HEK293 (cell line): ENCODE results near the gene RTBDN.

Experiments used
- CTCF ChIA-PET: fragments of 350-600 bp; formaldehyde crosslinking; extraction: SDS; loops from one replicate; lab custom pipeline; 2021; ENCODE audit warnings: antibody characterized with exemption; lab: Yijun Ruan, JAX
- POLR2A ChIA-PET: fragments of 300-600 bp; formaldehyde crosslinking; extraction: SDS; loops from one replicate; lab custom pipeline; 2020; ENCODE audit warnings: antibody characterized with exemption, inconsistent platforms; lab: Yijun Ruan, JAX
- H3K27ac ChIP-seq: fragments of 200-500 bp; sonication (Bioruptor generic); 2 replicates; pipeline ENCODE4 v1.5.1; 2014; ENCODE audit warnings: low read depth, low read length, control low read depth, inconsistent platforms; ENCODE audit errors: extremely low read depth
- H3K36me3 ChIP-seq, 2 experiments: fragments of 200-500 bp in 1 of 2; sonication (Bioruptor generic) in 1 of 2; 1 replicate in 1 of 2; 2 replicates in 1 of 2; pipeline ENCODE4 v1.5.1; 2014 to 2017; ENCODE audit warnings: inconsistent platforms in 2 of 2, low read length in 2 of 2; ENCODE audit not compliant: control insufficient read depth in 2 of 2, insufficient read depth in 1 of 2
- H3K4me1 ChIP-seq: fragments of 200-500 bp; sonication (Bioruptor generic); 2 replicates; pipeline ENCODE4 v1.5.1; 2014; ENCODE audit warnings: mild to moderate bottlenecking, low read length, inconsistent platforms; ENCODE audit not compliant: control insufficient read depth, insufficient read depth
- H3K4me3 ChIP-seq: 2 replicates; pipeline ENCODE4 v1.5.1; 2011; ENCODE audit warnings: low read depth, mild to moderate bottlenecking, control low read depth, low read length, moderate library complexity
- H3K9me3 ChIP-seq: fragments of 200-500 bp; sonication (Bioruptor generic); 2 replicates; pipeline ENCODE4 v1.5.1; 2014; ENCODE audit warnings: low read depth, low read length, inconsistent platforms; ENCODE audit not compliant: control insufficient read depth, insufficient read depth
- GLIS1 ChIP-seq: fragments of 450-650 bp; formaldehyde crosslinking; IDR thresholded peaks from 2 replicates; pipeline ENCODE4 v1.5.1; 2016; ENCODE audit warnings: missing biosample characterization, missing genetic modification characterization
- KLF1 ChIP-seq: fragments of 450-650 bp; formaldehyde crosslinking; IDR thresholded peaks from 2 replicates; pipeline ENCODE4 v1.5.1; 2016; ENCODE audit warnings: missing biosample characterization, missing genetic modification characterization
- ZBTB21 ChIP-seq: fragments of 450-650 bp; formaldehyde crosslinking; IDR thresholded peaks from 2 replicates; pipeline ENCODE4 v1.5.1; 2017; ENCODE audit warnings: missing biosample characterization, missing genetic modification characterization
- ZEB2 ChIP-seq: fragments of 450-650 bp; formaldehyde crosslinking; IDR thresholded peaks from 2 replicates; pipeline ENCODE4 v1.5.1; 2016; ENCODE audit warnings: missing biosample characterization, missing genetic modification characterization
- ZFHX2 ChIP-seq: fragments of 450-650 bp; formaldehyde crosslinking; conservative IDR thresholded peaks from 2 replicates; pipeline ENCODE4 v1.5.1; 2016; ENCODE audit warnings: missing biosample characterization, missing genetic modification characterization
- ZFP41 ChIP-seq: fragments of 450-650 bp; formaldehyde crosslinking; IDR thresholded peaks from 2 replicates; pipeline ENCODE4 v1.5.1; 2016; ENCODE audit warnings: missing biosample characterization, missing genetic modification characterization, borderline replicate concordance
- ZNF19 ChIP-seq: fragments of 450-650 bp; formaldehyde crosslinking; IDR thresholded peaks from 2 replicates; pipeline ENCODE4; 2016; ENCODE audit warnings: missing biosample characterization, missing genetic modification characterization, low read depth
- ZNF202 ChIP-seq: fragments of 450-650 bp; formaldehyde crosslinking; IDR thresholded peaks from 2 replicates; pipeline ENCODE4 v1.5.1; 2016; ENCODE audit warnings: missing biosample characterization, missing genetic modification characterization, borderline replicate concordance
- ZNF211 ChIP-seq: fragments of 450-650 bp; formaldehyde crosslinking; IDR thresholded peaks from 2 replicates; pipeline ENCODE4 v1.5.1; 2016; ENCODE audit warnings: low read depth, missing biosample characterization, missing genetic modification characterization
- ZNF239 ChIP-seq: fragments of 450-650 bp; formaldehyde crosslinking; IDR thresholded peaks from 2 replicates; pipeline ENCODE4 v1.5.1; 2016; ENCODE audit warnings: missing biosample characterization, missing genetic modification characterization
- ZNF280D ChIP-seq: fragments of 450-650 bp; formaldehyde crosslinking; IDR thresholded peaks from 2 replicates; pipeline ENCODE4 v1.5.1; 2016; ENCODE audit warnings: missing biosample characterization, missing genetic modification characterization
- ZNF391 ChIP-seq: fragments of 450-650 bp; formaldehyde crosslinking; IDR thresholded peaks from 2 replicates; pipeline ENCODE4 v1.5.1; 2016; ENCODE audit warnings: low read depth, missing biosample characterization, missing genetic modification characterization, borderline replicate concordance
- ZNF629 ChIP-seq: fragments of 450-650 bp; formaldehyde crosslinking; IDR thresholded peaks from 2 replicates; pipeline ENCODE4 v1.5.1; 2017; ENCODE audit warnings: missing biosample characterization, missing genetic modification characterization
- TF ChIP-seq, protein P1 (sequence below): fragments of 450-650 bp; formaldehyde crosslinking; IDR thresholded peaks from 2 replicates; pipeline ENCODE4 v1.5.1; 2017; ENCODE audit warnings: missing biosample characterization, missing genetic modification characterization
- TF ChIP-seq, protein P2 (sequence below): fragments of 450-650 bp; formaldehyde crosslinking; IDR thresholded peaks from 2 replicates; pipeline ENCODE4 v1.5.1; 2016; ENCODE audit warnings: missing biosample characterization, missing genetic modification characterization
- TF ChIP-seq, protein P3 (sequence below): fragments of 450-650 bp; formaldehyde crosslinking; IDR thresholded peaks from 2 replicates; pipeline ENCODE4 v1.5.1; 2016; ENCODE audit warnings: missing biosample characterization, missing genetic modification characterization
- TF ChIP-seq, protein P4 (sequence below): sonication (generic); formaldehyde crosslinking; IDR thresholded peaks from 2 replicates; pipeline ENCODE4 v1.8.1; 2022; ENCODE audit warnings: mild to moderate bottlenecking, moderate library complexity, missing genetic modification reagents

The RTBDN gene

DNA sequence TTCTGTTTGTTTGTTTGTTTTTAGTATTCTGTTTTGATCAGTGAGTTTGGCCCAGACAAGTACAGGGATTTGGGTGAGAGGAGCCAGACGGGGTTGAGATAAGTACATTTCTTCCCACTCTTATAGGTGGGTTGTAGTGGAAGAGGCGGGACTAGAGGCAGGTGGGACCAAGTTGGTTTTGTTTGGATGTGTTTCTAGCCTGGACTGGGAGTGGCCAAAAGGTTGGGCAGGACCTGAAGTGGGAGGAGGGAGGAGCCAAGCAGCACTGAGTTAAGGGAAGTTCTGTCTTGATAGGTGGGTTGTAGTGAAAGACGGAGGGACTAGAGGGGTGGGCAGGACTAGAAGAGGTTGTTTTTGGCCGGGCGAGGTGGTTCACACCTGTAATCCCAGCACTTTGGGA is 37.9 kb upstream of the RTBDN start (continued):
- no peak for TF ChIP-seq ZNF280D
- no peak for TF ChIP-seq ZNF211
- TF ChIP-seq ZFHX2 = peak; percentile 53
- TF ChIP-seq KLF1 (tag by site-specific recombination) = no peak
- TF ChIP-seq ZNF391 (tag by site-specific recombination) = no peak
- no peak for TF ChIP-seq ZFP41
- no peak for TF ChIP-seq ZNF19 (tag by site-specific recombination)
- TF ChIP-seq, protein P1, sequence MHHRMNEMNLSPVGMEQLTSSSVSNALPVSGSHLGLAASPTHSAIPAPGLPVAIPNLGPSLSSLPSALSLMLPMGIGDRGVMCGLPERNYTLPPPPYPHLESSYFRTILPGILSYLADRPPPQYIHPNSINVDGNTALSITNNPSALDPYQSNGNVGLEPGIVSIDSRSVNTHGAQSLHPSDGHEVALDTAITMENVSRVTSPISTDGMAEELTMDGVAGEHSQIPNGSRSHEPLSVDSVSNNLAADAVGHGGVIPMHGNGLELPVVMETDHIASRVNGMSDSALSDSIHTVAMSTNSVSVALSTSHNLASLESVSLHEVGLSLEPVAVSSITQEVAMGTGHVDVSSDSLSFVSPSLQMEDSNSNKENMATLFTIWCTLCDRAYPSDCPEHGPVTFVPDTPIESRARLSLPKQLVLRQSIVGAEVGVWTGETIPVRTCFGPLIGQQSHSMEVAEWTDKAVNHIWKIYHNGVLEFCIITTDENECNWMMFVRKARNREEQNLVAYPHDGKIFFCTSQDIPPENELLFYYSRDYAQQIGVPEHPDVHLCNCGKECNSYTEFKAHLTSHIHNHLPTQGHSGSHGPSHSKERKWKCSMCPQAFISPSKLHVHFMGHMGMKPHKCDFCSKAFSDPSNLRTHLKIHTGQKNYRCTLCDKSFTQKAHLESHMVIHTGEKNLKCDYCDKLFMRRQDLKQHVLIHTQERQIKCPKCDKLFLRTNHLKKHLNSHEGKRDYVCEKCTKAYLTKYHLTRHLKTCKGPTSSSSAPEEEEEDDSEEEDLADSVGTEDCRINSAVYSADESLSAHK (tag by site-specific recombination) = no peak
- no peak for TF ChIP-seq ZNF239 (tag by site-specific recombination)

GRCh38 chr19:12871681-12872080 is 37.3 kb upstream of the RTBDN start:
- POLR2A ChIA-PET = interaction anchor here (2.7 kb wide), 1 partner anchor 9 kb away, joined by 21 read pairs; the partner anchor contains the start of gene DNASE2
- CTCF ChIA-PET = interaction anchor here (0.5 to 1.0 kb wide), 2 partner anchors 13 to 23 kb away, joined by 3 to 4 read pairs; no protein-coding TSS in a partner anchor
- Histone ChIP-seq H3K27ac (no peak overlapping the region), H3K36me3 (peaks cover 0 to 33% of the 10 kb centered on the region in 2 experiments; a peak in 2 of 3 replicates), H3K4me1 (peaks cover 4% of the 10 kb centered on the region), H3K4me3 (no peak overlapping the region), H3K9me3 (no peaks in the 10 kb centered on the region)
- TF ChIP-seq, protein P2, sequence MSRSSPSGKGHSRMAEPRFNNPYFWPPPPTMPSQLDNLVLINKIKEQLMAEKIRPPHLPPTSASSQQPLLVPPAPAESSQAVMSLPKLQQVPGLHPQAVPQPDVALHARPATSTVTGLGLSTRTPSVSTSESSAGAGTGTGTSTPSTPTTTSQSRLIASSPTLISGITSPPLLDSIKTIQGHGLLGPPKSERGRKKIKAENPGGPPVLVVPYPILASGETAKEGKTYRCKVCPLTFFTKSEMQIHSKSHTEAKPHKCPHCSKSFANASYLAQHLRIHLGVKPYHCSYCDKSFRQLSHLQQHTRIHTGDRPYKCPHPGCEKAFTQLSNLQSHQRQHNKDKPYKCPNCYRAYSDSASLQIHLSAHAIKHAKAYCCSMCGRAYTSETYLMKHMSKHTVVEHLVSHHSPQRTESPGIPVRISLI (tag by site-specific recombination) = peak; percentile 66; the same call in 1 of the 2 replicates
- TF ChIP-seq, protein P3, sequence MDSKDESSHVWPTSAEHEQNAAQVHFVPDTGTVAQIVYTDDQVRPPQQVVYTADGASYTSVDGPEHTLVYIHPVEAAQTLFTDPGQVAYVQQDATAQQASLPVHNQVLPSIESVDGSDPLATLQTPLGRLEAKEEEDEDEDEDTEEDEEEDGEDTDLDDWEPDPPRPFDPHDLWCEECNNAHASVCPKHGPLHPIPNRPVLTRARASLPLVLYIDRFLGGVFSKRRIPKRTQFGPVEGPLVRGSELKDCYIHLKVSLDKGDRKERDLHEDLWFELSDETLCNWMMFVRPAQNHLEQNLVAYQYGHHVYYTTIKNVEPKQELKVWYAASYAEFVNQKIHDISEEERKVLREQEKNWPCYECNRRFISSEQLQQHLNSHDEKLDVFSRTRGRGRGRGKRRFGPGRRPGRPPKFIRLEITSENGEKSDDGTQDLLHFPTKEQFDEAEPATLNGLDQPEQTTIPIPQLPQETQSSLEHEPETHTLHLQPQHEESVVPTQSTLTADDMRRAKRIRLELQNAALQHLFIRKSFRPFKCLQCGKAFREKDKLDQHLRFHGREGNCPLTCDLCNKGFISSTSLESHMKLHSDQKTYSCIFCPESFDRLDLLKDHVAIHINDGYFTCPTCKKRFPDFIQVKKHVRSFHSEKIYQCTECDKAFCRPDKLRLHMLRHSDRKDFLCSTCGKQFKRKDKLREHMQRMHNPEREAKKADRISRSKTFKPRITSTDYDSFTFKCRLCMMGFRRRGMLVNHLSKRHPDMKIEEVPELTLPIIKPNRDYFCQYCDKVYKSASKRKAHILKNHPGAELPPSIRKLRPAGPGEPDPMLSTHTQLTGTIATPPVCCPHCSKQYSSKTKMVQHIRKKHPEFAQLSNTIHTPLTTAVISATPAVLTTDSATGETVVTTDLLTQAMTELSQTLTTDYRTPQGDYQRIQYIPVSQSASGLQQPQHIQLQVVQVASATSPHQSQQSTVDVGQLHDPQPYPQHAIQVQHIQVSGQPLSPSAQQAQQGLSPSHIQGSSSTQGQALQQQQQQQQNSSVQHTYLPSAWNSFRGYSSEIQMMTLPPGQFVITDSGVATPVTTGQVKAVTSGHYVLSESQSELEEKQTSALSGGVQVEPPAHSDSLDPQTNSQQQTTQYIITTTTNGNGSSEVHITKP (tag by site-specific recombination) = peak; percentile 30
- peak; percentile 10; the same call in 1 of the 2 replicates for TF ChIP-seq ZEB2 (tag by site-specific recombination)
- TF ChIP-seq ZNF202 (tag by site-specific recombination) = no peak
- peak; percentile 42; the same call in 1 of the 2 replicates for TF ChIP-seq ZNF629 (tag by site-specific recombination)
- TF ChIP-seq, protein P4, sequence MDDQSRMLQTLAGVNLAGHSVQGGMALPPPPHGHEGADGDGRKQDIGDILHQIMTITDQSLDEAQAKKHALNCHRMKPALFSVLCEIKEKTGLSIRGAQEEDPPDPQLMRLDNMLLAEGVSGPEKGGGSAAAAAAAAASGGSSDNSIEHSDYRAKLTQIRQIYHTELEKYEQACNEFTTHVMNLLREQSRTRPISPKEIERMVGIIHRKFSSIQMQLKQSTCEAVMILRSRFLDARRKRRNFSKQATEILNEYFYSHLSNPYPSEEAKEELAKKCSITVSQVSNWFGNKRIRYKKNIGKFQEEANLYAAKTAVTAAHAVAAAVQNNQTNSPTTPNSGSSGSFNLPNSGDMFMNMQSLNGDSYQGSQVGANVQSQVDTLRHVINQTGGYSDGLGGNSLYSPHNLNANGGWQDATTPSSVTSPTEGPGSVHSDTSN = no peak
- peak; percentile 68 for TF ChIP-seq ZBTB21 (tag by site-specific recombination)
- TF ChIP-seq GLIS1 (tag by site-specific recombination) = peak; percentile 26; the same call in 1 of the 2 replicates
